GM19467 (cell line): Measurements from ENCODE around the gene DUS1L.

Experiments
- ATAC-seq: cut with Tn5 transposase; IDR thresholded peaks from one replicate; pipeline ENCODE4 v1.9.1; 2021; ENCODE audit warnings: mild to moderate bottlenecking, moderate library complexity; ENCODE audit not compliant: unreplicated experiment

The DUS1L gene

GRCh38 chr17:82077617-82078358 is 12.2 kb upstream of the DUS1L start:
- no peak for ATAC-seq

- no peak for ATAC-seq
These were observed 11.4 kb upstream of the DUS1L start for GRCh38 chr17:82076785-82077591.

- no peak for ATAC-seq
These were observed 10.6 kb upstream of the DUS1L start for GRCh38 chr17:82076018-82076784.

GRCh38 chr17:82073446-82073845 is 7.8 kb upstream of the DUS1L start:
- no peak for ATAC-seq

- no peak for ATAC-seq
These were observed 7.2 kb upstream of the DUS1L start for GRCh38 chr17:82072827-82073226.

GRCh38 chr17:82070611-82071010 is 5.0 kb upstream of the DUS1L start:
- ATAC-seq = no peak

- peak; percentile 17 for ATAC-seq
These were observed 389 bp downstream of the DUS1L start for GRCh38 chr17:82065193-82065637.

- no peak for ATAC-seq
These were observed 991 bp downstream of the DUS1L start for GRCh38 chr17:82064433-82065192.

GRCh38 chr17:82063424-82064415 is 1.9 kb downstream of the DUS1L start:
- no peak for ATAC-seq

GRCh38 chr17:82062984-82063368 is 2.6 kb downstream of the DUS1L start:
- no peak for ATAC-seq

GRCh38 chr17:82062076-82062983 is 3.3 kb downstream of the DUS1L start:
- ATAC-seq = no peak

- ATAC-seq = no peak
These were observed 4.3 kb downstream of the DUS1L start for GRCh38 chr17:82061047-82061925.

- no peak for ATAC-seq
These were observed 5.0 kb downstream of the DUS1L start for GRCh38 chr17:82060614-82061013.

- ATAC-seq = no peak
These were observed 5.6 kb downstream of the DUS1L start for GRCh38 chr17:82060001-82060380.

- no peak for ATAC-seq
These were observed 6.2 kb downstream of the DUS1L start for GRCh38 chr17:82059272-82060000.

- no peak for ATAC-seq
These were observed 6.8 kb downstream of the DUS1L start for GRCh38 chr17:82058855-82059249.
